ENCODE data around the gene PPP1R37.

The PPP1R37 gene

GRCh38 chr19:45153339-45154063 is 60.5 kb downstream of the PPP1R37 start:
- H3K27me3 ChIP-seq (ENCODE audit: control insufficient read depth, insufficient read depth, low read length), result peaks cover 40% of the 10 kb centered on the region
- H3K4me1 ChIP-seq (ENCODE audit: control insufficient read depth, low read depth, low read length), result peaks cover 4% of the 10 kb centered on the region
- peak overlapping the region; percentile 57 for H3K4me3 ChIP-seq (ENCODE audit: low read length)
- H3K9me3 ChIP-seq (ENCODE audit: control insufficient read depth, low read depth, low read length), result no peaks in the 10 kb centered on the region
- H3K27ac ChIP-seq (ENCODE audit: low read length), result no peak overlapping the region
- no peaks in the 10 kb centered on the region for H3K36me3 ChIP-seq (ENCODE audit: control insufficient read depth, low read depth, low read length)
- no peak overlapping the region for H3K9ac ChIP-seq (ENCODE audit: low read length)

- Histone ChIP-seq H3K4me3 (ENCODE audit: low read length) (peak overlapping the region; percentile 57), H3K9ac (ENCODE audit: low read length) (no peak overlapping the region), H3K36me3 (ENCODE audit: control insufficient read depth, low read depth, low read length) (no peaks in the 10 kb centered on the region), H3K9me3 (ENCODE audit: control insufficient read depth, low read depth, low read length) (no peaks in the 10 kb centered on the region), H3K27ac (ENCODE audit: low read length) (no peak overlapping the region), H3K4me1 (ENCODE audit: control insufficient read depth, low read depth, low read length) (peaks cover 4% of the 10 kb centered on the region), H3K27me3 (ENCODE audit: control insufficient read depth, insufficient read depth, low read length) (peaks cover 40% of the 10 kb centered on the region)
These were observed 61.3 kb downstream of the PPP1R37 start for GRCh38 chr19:45154064-45154827.

- Histone ChIP-seq H3K27ac (ENCODE audit: low read length) (no peak overlapping the region), H3K36me3 (ENCODE audit: control insufficient read depth, low read depth, low read length) (no peaks in the 10 kb centered on the region)
These were observed 63.1 kb downstream of the PPP1R37 start for GRCh38 chr19:45156011-45156630.

GRCh38 chr19:45156751-45157150 is 63.8 kb downstream of the PPP1R37 start:
- H3K27ac ChIP-seq (ENCODE audit: low read length), result no peak overlapping the region
- H3K4me1 ChIP-seq (ENCODE audit: control insufficient read depth, low read depth, low read length), result peaks cover 4% of the 10 kb centered on the region
- peaks cover 46% of the 10 kb centered on the region for H3K27me3 ChIP-seq (ENCODE audit: control insufficient read depth, insufficient read depth, low read length)

More at GRCh38 chr19:45156011-45156630, 63.1 kb downstream of the PPP1R37 start:
- H3K9ac ChIP-seq (ENCODE audit: low read length), result no peak overlapping the region
- no peak overlapping the region for H3K4me3 ChIP-seq (ENCODE audit: low read length)
- H3K27me3 ChIP-seq (ENCODE audit: control insufficient read depth, insufficient read depth, low read length), result peaks cover 43% of the 10 kb centered on the region
- peaks cover 4% of the 10 kb centered on the region for H3K4me1 ChIP-seq (ENCODE audit: control insufficient read depth, low read depth, low read length)
- H3K9me3 ChIP-seq (ENCODE audit: control insufficient read depth, low read depth, low read length), result no peaks in the 10 kb centered on the region

GRCh38 chr19:45158503-45159209 is 65.7 kb downstream of the PPP1R37 start:
- Histone ChIP-seq H3K4me3 (ENCODE audit: low read length) (no peak overlapping the region), H3K27ac (ENCODE audit: low read length) (no peak overlapping the region), H3K9ac (ENCODE audit: low read length) (no peak overlapping the region), H3K4me1 (ENCODE audit: control insufficient read depth, low read depth, low read length) (peaks cover 4% of the 10 kb centered on the region), H3K9me3 (ENCODE audit: control insufficient read depth, low read depth, low read length) (no peaks in the 10 kb centered on the region), H3K36me3 (ENCODE audit: control insufficient read depth, low read depth, low read length) (no peaks in the 10 kb centered on the region), H3K27me3 (ENCODE audit: control insufficient read depth, insufficient read depth, low read length) (peaks cover 33% of the 10 kb centered on the region)

More at GRCh38 chr19:45156751-45157150, 63.8 kb downstream of the PPP1R37 start:
- Histone ChIP-seq H3K4me3 (ENCODE audit: low read length) (no peak overlapping the region), H3K9me3 (ENCODE audit: control insufficient read depth, low read depth, low read length) (no peaks in the 10 kb centered on the region), H3K9ac (ENCODE audit: low read length) (no peak overlapping the region), H3K36me3 (ENCODE audit: control insufficient read depth, low read depth, low read length) (no peaks in the 10 kb centered on the region)

- Histone ChIP-seq H3K27me3 (ENCODE audit: control insufficient read depth, insufficient read depth, low read length) (peaks cover 26% of the 10 kb centered on the region), H3K9me3 (ENCODE audit: control insufficient read depth, low read depth, low read length) (no peaks in the 10 kb centered on the region), H3K4me3 (ENCODE audit: low read length) (no peak overlapping the region), H3K36me3 (ENCODE audit: control insufficient read depth, low read depth, low read length) (no peaks in the 10 kb centered on the region), H3K27ac (ENCODE audit: low read length) (no peak overlapping the region), H3K4me1 (ENCODE audit: control insufficient read depth, low read depth, low read length) (no peaks in the 10 kb centered on the region), H3K9ac (ENCODE audit: low read length) (no peak overlapping the region)
These were observed 66.4 kb downstream of the PPP1R37 start for GRCh38 chr19:45159210-45159970.

GRCh38 chr19:45159971-45160324 is 67.0 kb downstream of the PPP1R37 start:
- no peak overlapping the region for H3K9ac ChIP-seq (ENCODE audit: low read length)
- no peaks in the 10 kb centered on the region for H3K4me1 ChIP-seq (ENCODE audit: control insufficient read depth, low read depth, low read length)
- H3K9me3 ChIP-seq (ENCODE audit: control insufficient read depth, low read depth, low read length), result no peaks in the 10 kb centered on the region
- no peak overlapping the region for H3K27ac ChIP-seq (ENCODE audit: low read length)
- H3K4me3 ChIP-seq (ENCODE audit: low read length), result no peak overlapping the region
- H3K27me3 ChIP-seq (ENCODE audit: control insufficient read depth, insufficient read depth, low read length), result peaks cover 20% of the 10 kb centered on the region
- no peaks in the 10 kb centered on the region for H3K36me3 ChIP-seq (ENCODE audit: control insufficient read depth, low read depth, low read length)

GRCh38 chr19:45160870-45161737 is 68.1 kb downstream of the PPP1R37 start, which contains the start of gene NKPD1:
NKPD1 (minus strand) TSS chr19:45160982; CDS start chr19:45160150, 832 bp downstream.
- H3K4me1 ChIP-seq (ENCODE audit: control insufficient read depth, low read depth, low read length), result no peaks in the 10 kb centered on the region
- H3K9ac ChIP-seq (ENCODE audit: low read length), result no peak within 1 kb of the TSS
- H3K9me3 ChIP-seq (ENCODE audit: control insufficient read depth, low read depth, low read length), result no peaks in the 10 kb centered on the region
- H3K27ac ChIP-seq (ENCODE audit: low read length), result no peak within 1 kb of the TSS
- H3K4me3 ChIP-seq (ENCODE audit: low read length), result no peak within 1 kb of the TSS
- no peaks in the 10 kb centered on the region for H3K36me3 ChIP-seq (ENCODE audit: control insufficient read depth, low read depth, low read length)
- peaks cover 10% of the 10 kb centered on the region for H3K27me3 ChIP-seq (ENCODE audit: control insufficient read depth, insufficient read depth, low read length)

GRCh38 chr19:45161738-45162607 is 69.0 kb downstream of the PPP1R37 start:
- H3K9me3 ChIP-seq (ENCODE audit: control insufficient read depth, low read depth, low read length), result no peaks in the 10 kb centered on the region
- no peak overlapping the region for H3K9ac ChIP-seq (ENCODE audit: low read length)
- H3K4me1 ChIP-seq (ENCODE audit: control insufficient read depth, low read depth, low read length), result peaks cover 4% of the 10 kb centered on the region
- H3K27me3 ChIP-seq (ENCODE audit: control insufficient read depth, insufficient read depth, low read length), result peaks cover 10% of the 10 kb centered on the region
- H3K36me3 ChIP-seq (ENCODE audit: control insufficient read depth, low read depth, low read length), result no peaks in the 10 kb centered on the region
- H3K27ac ChIP-seq (ENCODE audit: low read length), result no peak overlapping the region
- H3K4me3 ChIP-seq (ENCODE audit: low read length), result no peak overlapping the region

Data from iPS-18a (cell line).